VCaP (cell line): ENCODE measurements around the gene SH2B3.
"Not testable (repeated sequence)": the region's sequence is repeated elsewhere in the genome, so short reads cannot be mapped to it uniquely, and the experiment has no call there.

Experiments
- H3K27ac ChIP-seq: fragments of 450-650 bp; 2 replicates; pipeline ENCODE4 v1.5.1; 2017
- CTCF ChIP-seq: fragments of 450-650 bp; conservative IDR thresholded peaks from 2 replicates; pipeline ENCODE4 v1.5.1; 2017; ENCODE audit warnings: mild to moderate bottlenecking, moderate library complexity

SH2B3 gene

GRCh38 chr12:111467857-111468241, 62.1 kb downstream of the SH2B3 start:
- H3K27ac ChIP-seq = no peak overlapping the region
- TF ChIP-seq CTCF = no peak

DNA sequence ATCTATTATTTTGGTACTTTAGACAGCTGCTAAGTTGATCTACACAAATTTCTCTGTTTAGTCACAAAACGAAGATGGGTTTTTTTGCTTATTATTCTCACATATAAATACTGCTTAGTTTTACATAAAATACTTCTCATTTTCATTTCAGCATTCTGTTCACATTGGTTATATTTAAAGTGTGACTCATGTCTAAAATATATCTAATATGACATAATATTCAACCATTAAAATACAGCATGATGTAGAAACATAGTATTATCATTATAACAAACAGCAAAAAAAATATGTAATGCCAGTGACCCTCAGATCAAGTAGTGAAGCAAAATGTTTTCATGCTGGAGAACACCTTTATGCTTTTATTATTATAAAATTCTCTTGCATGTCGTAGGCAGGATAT, 63.7 kb downstream of the SH2B3 start:
- TF ChIP-seq CTCF = no peak
- no peak overlapping the region for H3K27ac ChIP-seq

DNA sequence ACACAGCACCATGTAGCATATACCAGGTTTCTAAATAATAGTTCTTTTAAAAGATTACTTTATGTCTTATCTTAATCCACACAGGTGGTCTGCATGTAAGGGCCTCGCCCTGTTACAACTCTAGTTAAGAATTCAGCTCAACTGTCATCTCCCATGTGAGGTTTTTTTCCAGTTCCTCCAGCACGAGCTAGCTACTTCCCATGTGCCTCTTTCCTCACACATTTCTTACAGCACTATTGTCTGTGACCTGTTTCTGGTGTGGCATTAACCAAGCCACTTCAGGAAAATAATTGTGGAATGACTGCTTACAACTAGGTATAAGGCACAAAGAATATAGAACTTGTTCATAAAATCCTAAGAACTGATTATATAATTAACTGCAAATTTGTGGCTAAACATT, 65.5 kb downstream of the SH2B3 start:
- H3K27ac ChIP-seq = no peak overlapping the region
- no peak for TF ChIP-seq CTCF

- TF ChIP-seq CTCF = peak; percentile 64
- no peak overlapping the region for H3K27ac ChIP-seq
These were observed 76.7 kb downstream of the SH2B3 start for GRCh38 chr12:111482462-111482861.

- H3K27ac ChIP-seq = no peak overlapping the region
- no peak for TF ChIP-seq CTCF
These were observed 82.5 kb downstream of the SH2B3 start for GRCh38 chr12:111488271-111488670.

DNA sequence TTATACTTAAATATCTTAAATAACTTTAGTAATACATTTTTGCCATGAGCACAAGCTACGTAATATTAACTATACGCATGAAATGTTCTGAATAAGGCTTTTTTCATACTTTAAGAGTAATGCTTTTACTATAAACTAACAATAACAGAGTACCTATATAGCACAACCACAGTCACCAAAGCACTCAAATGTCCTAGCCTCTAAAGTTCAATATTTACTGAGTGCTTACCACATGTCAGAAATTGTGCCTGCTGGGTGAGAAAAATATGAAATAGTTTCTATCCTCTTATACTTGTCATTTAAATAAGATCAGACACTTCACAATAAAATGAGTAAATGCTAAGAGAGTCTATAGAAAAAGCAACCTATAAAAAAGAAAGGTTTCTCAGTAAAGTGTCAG, 83.1 kb downstream of the SH2B3 start:
- TF ChIP-seq CTCF = no peak
- H3K27ac ChIP-seq = no peak overlapping the region

DNA sequence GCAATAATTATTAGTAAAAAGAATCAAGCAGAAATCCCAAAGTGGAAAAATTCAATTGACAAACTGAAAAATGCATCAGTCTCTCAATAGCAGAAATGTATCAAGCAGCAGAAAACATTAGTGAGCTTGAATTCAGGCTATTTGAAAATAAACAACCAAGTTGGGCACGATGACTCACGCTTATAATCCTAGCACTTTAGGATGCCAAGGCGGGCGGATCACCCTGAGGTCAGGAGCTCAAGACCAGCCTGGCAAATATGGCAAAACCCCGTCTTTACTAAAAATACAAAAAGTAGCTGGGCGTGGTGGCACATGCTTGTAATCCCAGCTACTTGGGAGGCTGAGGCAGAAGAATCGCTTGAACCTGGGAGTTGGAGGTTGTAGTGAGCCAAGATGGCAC, 87.3 kb downstream of the SH2B3 start:
- H3K27ac ChIP-seq = not testable (repeated sequence)

DNA sequence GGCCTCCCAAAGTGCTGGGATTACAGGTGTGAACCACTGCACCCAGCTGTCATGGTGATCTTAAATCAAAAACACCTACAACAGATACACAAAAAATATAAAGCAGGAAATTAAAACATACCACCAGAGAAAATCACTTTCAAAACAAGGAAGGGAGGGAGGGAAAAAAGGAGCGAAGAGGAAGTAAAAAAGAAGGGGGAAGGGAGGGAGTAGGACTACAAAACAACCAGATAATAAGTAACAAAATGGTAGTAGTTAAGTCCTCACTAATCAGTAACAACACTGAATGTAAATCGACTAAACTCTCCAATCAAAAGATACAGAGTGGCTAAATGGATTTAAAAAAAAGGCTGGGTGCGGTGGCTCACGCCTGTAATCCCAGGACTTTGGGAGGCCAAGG, 89.0 kb downstream of the SH2B3 start:
- no peak for TF ChIP-seq CTCF
- no peak overlapping the region for H3K27ac ChIP-seq
